Stimulated activated CD4-positive, alpha-beta T cell treated with anti-CD3 and anti-CD28 coated beads, Interleukin-4, amount 100 ng/mL, for 1 hour (primary cell): ENCODE measurements around the gene FBLL1.
A peak's percentile ranks its signal among the peaks of the same experiment; 100 is the strongest.
"Not testable (repeated sequence)": the region's sequence is repeated elsewhere in the genome, so short reads cannot be mapped to it uniquely, and the experiment has no call there.

Experiments used
- DNase-seq: peaks from one replicate; pipeline ENCODE4 v3.0.0-alpha.2; 2020

FBLL1 gene

GRCh38 chr5:168553377-168554130 is 24.4 kb downstream of the FBLL1 start:
- DNase-seq: no peak

GRCh38 chr5:168557389-168557788 is 28.3 kb downstream of the FBLL1 start:
- DNase-seq: no peak

- DNase-seq: no peak
Measured at GRCh38 chr5:168562279-168562678, 33.2 kb downstream of the FBLL1 start.

- DNase-seq: no peak
Measured at GRCh38 chr5:168563959-168564358, 34.9 kb downstream of the FBLL1 start.

GRCh38 chr5:168568738-168569137 is 39.6 kb downstream of the FBLL1 start:
- DNase-seq: no peak

GRCh38 chr5:168570490-168571328 is 41.6 kb downstream of the FBLL1 start:
- DNase-seq: no peak

- DNase-seq: not testable (repeated sequence)
Measured at GRCh38 chr5:168573663-168574062, 44.6 kb downstream of the FBLL1 start.

GRCh38 chr5:168574156-168574555 is 45.1 kb downstream of the FBLL1 start:
- DNase-seq: not testable (repeated sequence)

- no peak for DNase-seq
Measured at GRCh38 chr5:168575391-168576372, 46.6 kb downstream of the FBLL1 start.

GRCh38 chr5:168578006-168578405 is 48.9 kb downstream of the FBLL1 start:
- no peak for DNase-seq

GRCh38 chr5:168578538-168579487 is 49.7 kb downstream of the FBLL1 start, which contains the start of gene PANK3:
PANK3 (minus strand) TSS chr5:168579368; CDS start chr5:168579283, 85 bp downstream.
- DNase-seq: no peak

GRCh38 chr5:168579488-168580226 is 50.6 kb downstream of the FBLL1 start:
- peak; percentile 97 for DNase-seq

GRCh38 chr5:168580227-168580508 is 51.1 kb downstream of the FBLL1 start:
- no peak for DNase-seq
